HG03457 (cell line): ENCODE results near the gene C7orf33.
"Not testable (repeated sequence)": the region's sequence is repeated elsewhere in the genome, so short reads cannot be mapped to it uniquely, and the experiment has no call there.

Source experiments
- ATAC-seq: cut with Tn5 transposase; IDR thresholded peaks from one replicate; pipeline ENCODE4 v1.9.1; 2021; ENCODE audit warnings: moderate number of reproducible peaks; ENCODE audit not compliant: unreplicated experiment

C7orf33 gene

DNA sequence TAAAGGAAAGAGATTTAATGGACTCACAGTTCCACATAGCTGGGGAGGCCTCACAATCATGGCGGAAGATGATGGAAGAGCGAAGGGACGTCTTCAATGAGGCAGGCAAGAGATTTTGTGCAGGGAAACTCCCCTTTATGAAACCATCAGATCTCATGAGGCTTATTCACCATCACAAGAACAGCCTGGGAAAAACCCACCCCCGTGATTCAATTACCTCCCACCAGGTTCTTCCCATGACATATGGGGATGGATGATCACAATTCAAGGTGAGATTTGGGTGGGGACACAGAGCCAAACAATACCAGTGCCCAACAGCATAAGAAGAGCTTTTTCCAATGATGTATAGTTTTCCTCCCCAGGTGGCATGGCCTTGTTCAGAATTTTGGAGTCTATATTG is 11.2 kb upstream of the C7orf33 start:
- no peak for ATAC-seq

DNA sequence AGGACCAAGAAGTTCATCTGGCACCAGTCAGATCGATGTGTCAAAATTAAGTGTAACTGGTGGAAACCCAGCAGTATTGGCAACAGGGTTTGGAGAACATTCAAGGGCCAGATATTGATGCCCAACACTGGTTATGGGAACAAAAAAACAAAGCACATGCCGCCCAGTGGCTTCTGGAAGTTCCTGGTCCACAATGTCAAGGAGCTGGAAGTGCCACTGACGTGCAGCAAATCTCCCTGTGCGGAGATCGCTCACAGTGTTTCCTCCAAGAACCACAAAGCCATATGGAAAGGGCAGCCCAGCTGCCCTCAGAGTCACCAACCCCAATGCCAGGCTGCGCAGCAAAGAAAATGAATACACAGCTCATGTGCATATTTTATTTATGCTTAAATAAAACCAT is 10.1 kb upstream of the C7orf33 start:
- ATAC-seq: no peak

DNA sequence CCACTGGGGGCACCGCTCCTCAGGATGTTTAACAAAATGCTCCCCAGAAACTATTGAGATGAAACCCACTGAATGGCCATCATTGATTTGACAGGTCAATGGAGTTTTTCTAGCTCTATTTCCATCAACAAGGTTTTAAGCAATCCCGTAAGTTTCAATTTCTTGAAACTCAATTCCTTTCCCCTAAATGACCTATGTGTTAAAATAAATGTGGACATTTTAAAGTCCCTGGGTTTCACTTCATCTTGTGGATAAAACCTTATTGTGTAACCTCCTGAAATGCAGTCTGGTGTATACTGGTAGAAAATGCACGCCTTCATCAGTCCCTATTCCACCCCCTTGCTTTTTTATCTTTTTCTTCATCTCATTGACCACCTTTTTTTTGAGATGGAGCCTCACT is 8.9 kb upstream of the C7orf33 start:
- ATAC-seq: no peak

DNA sequence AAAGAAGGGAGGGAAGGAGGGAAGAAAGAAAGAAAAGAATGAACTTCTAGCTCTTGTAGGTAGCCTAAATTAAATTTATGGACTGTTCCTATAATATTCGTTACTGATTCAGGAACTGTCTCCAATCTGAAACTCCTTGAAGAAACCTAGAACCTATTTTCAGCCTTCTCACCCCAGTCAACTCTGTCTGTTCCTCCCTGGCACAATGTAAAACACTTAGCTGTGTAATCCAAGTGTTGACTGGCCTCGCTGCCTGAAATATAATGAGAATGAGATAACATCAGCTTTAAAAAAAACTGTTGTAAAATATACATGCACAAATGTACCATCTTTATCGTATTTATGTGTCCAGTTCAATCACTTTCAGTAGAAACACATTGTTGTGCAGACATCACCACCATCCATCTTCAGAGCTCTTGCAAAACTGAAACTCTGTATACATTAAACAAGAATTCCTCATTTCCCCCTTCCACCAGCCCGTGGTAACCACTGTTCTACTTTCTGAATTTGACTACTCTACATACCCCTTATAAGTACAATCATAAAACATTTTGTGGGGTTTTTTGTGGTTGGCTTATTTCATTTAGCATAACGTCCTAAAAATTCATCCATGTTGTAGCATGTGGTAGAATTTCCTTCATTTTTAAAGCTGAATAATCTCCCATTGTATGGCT is 6.3 kb upstream of the C7orf33 start:
- peak; percentile 76 for ATAC-seq

DNA sequence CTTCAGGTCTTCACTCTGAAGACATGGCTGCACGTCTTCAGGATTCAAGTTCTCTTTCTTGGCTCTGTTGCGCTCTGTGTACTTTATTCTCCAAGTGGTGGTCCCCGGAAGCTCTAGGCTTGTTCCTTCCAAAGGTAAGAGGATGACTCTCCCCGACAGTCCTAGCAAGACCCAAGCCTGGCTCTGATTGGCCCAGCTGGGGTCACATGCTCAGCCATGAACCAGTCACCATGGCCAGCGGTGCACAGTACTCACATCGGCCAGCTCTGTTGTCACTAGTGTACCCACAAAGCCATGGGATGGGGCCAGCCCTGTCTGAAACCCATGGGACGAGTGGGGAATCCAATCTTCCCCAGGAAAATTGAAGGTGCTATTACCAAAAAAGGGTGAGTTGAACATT is 5.2 kb upstream of the C7orf33 start:
- ATAC-seq: no peak

DNA sequence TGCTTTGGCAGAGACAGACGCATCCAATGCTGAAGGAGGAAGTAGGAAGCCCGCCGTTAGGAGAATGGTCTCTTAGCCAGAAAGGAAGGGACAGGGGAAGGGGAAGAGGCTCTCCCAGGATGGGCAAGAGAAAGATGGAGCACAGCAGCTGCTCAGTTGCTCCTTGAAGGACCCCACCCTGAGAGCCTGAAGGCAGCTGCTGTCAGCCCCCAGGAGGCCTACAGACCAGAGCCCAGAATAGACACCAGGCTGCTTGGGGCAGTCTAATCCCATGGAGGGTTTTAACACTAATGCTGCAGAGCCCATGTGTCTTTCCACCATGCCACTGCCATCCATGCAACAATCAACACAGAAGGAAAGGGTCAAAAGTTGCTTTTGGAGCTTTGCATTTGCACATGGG is 3.5 kb upstream of the C7orf33 start:
- ATAC-seq: no peak

DNA sequence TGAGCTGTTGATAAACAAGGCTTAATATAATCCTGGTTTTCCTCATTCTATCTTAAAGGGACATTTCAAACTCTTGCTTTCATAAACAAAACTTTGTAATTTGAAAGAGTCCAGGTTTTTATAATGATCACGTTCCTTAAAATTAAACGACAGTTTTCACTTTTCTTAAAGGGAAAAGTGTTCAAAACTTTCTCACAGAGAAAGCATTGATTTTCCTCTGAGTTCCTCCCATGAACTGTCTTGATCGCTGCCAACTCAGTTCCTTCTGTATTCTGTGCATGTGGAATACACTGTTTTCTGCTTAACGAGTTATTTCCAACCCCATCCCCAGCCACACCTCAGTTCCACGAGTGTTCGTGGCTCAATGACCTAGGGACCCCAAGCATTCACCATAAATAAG is 2.4 kb upstream of the C7orf33 start:
- no peak for ATAC-seq

DNA sequence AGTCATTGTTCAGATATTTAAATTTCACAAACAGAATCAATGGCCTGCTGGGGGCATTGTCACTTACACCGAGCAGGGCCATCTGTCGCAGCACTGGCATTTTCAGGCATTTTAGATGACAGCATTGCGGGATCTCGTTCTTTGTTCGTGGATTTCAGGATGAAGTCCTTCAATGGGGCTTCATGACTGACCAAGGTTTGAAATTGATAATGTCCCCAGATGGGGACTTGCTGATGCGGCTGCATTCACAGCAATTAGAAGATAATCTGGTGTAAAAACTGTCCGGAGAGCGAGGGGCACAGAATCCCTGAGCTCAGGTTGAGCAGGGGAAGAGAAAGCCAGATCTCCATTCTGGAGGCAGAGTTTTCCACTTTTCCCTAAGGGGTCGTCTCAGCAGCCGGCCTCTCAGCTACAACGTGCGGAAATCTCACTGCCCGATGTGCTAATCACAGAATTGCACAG is 1.9 kb upstream of the C7orf33 start:
- no peak for ATAC-seq

DNA sequence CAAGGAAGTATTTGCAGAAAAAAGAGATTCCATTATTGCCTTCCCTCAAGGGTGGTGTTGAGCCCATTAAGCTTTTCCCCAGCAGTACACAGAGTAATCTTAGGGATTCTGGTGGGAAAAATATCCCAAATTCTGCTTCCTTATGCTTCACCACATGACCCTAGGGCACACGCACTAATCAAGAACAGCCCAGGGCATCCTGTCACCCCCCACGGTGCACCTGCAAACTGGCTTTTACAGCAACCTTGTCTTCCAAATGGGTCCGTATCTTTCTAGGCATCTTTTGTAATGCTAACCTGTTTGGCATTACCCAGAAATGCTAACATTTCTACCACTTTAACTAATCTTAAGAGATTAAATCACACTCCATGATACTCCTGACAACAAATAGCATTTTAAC is 926 bp upstream of the C7orf33 start:
- no peak for ATAC-seq

DNA sequence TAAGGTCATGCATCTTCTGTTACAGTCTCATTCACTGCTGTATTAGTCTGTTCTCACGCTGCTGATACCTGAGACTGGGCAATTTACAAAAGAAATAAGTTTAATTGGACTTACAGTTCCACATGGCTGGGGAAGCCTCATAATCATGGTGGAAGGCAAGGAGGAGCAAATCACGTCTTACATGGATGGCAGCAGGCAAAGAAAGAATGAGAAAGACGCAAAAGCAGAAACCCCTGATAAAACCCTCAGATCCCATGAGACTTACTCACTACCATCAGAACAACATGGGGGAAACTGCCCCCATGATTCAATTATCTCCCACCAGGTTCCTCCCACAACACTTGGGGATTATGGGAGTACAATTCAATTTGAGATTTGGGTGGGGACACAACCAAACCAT is 5.8 kb downstream of the C7orf33 start:
- ATAC-seq: not testable (repeated sequence)

DNA sequence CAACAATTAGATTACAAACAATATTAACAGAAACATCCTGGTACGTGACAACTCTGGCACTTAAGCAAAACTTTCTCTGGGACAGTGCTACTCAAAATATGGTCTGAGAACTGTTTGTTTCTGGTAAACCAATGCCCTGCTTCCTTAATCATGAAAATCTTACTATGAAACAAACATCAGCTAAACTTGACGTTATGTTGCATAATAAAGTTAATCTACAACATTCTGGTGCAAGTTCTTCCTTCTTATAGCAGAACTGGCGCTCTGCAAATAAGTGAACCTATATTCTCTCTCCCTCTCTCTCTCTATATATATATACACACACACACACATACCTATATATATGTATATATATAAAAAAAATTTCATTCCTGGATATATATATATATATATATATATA is 7.8 kb downstream of the C7orf33 start:
- no peak for ATAC-seq

DNA sequence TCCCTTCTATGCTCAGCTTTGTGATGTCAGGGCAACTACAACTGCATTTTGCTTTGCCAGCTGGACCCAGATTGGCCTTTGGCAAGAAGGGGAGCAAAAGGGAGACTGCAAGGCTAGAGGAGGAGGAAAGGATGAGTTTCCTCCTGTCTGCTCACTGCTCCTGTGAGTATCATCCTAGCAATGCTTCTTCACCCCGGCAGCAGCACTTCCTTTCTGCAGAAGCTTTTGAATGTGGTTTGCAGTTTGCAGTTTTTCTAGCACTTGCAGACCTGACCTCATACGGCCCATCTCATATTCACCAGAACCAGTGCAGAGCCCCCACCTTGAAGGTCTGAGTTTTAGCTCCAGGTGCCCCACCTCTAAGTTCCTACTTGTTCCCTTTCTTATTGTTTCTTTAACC is 14.8 kb downstream of the C7orf33 start:
- no peak for ATAC-seq

DNA sequence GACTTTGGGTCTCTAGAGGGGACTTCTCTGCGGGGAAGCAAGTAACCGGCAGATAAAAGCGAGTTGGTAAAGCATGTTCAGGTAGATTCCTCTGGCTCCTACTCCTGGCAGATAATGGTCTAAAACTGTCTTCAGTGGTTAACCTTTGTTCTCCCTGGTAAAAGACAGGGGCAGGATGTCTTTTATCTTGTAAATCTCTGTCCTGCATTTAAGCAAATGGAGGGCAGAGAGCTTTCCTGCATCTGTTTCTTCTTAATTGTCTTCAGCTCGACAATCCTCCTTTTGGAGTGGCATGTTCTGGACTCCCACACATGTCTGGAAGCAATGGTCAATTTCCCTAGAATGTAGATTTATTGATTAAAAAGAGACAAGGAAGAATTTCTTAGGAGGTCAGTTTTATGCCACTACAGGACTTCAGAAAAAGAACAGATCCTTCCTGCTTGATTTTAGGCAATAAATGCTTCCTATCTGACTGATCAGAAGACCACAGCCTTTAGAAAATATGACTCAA is 16.6 kb downstream of the C7orf33 start:
- ATAC-seq: no peak

DNA sequence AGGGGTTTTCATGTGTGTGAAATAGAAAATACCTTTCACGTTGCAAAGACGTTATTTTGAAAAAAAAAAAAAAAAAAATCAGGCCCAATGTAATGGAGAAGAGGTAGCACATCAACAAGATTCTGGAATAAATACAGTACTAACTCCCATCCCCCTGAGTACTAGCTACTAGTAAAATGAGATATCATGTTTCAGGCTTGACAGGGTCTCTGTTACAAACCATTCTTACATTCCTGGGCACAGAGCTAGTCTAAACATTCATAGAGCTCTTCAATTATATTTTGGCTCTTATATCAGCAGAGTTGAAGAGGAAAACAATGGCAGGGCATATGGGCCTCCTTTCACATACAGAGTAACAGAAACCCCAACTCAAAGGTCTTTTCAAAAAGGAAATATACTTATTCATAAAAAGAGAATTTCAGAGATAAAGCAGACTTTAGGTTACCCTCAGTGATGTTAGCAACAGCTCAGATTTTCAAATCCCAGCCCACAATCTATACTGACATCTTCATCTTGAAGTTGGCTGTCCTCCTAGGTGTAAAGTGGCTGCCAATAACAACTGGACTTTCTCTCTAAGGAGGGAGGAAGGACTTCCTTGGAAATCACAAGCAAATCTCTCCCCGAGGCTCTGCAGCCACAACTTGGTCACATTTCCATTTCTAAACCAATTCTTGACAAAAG is 18.6 kb downstream of the C7orf33 start:
- no peak for ATAC-seq

DNA sequence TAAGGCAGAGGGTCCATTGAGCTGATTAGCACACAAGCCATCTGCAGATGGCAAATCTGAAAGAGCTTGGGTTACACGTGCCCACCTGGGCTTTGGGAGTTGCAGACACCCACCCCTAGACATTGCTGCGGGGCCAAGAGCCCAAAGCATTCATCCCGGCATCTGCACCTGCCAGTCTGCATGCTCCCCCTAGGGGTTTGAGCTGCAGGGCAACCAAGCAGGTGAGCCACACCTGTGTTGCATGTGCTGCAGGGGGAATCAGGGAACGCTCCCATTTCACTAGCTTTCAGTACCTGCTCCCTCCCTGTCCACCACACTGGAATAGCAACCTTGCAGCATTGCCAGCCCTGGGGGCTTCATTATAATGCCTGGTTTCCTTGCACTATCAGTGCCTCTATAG is 21.1 kb downstream of the C7orf33 start:
- ATAC-seq: no peak

DNA sequence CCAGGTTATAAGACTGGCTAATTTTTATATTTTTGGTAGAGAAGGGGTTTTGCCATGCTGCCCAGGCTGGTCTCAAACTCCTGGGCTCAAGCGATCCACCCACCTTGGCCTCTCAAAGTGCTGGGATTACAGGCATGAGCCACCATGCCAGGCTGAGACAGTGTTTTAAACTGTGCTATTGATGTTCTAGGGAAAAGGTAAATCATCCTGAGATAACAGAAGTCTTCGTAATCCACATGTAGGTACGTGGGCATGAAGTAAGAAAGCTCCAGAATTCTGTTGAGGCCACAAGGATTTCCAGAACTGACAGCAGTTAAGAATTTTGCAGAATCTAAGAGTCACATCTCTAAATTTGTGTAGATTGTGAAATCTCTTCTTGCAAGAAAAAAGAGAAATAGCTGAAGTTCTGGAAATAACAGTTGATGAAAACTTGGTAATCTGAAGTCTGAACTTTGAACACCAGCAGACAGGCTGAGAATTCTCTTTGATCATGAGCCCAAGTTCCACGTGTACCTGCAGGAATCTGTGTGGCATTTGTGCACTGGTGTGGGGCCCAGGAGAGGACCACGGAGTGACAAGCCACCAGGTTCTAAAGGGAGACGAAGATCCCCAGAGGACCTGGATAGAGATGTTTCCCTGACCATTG is 24.6 kb downstream of the C7orf33 start:
- no peak for ATAC-seq

DNA sequence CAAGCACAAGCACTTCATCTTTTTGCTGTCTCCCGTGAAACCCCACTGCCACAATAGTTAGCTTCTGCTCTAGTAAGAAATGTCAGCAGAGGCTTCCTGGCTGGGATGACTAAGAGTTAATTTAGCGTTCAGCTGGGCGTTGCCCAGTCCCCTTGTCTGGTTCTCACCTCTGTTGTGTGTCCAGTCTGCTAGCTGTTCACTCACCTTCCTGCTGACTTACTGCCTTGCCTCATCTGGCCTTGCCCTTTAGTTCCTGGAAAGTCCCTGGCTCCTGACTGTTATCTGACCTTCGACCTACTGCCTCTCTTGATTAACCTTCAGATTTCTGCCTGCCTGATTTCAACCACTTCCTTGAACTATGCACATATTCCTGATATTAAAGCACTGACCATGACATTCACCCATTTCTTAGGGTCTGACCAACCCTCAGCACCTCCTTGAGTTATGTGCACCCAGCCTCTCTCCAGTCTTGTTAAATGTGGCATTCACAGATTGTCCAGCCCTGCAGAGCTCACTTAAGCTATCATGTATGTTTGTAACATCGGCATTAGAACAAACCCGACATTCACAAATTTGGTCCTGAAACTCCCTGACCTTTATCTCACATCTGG is 30.3 kb downstream of the C7orf33 start:
- ATAC-seq: no peak

DNA sequence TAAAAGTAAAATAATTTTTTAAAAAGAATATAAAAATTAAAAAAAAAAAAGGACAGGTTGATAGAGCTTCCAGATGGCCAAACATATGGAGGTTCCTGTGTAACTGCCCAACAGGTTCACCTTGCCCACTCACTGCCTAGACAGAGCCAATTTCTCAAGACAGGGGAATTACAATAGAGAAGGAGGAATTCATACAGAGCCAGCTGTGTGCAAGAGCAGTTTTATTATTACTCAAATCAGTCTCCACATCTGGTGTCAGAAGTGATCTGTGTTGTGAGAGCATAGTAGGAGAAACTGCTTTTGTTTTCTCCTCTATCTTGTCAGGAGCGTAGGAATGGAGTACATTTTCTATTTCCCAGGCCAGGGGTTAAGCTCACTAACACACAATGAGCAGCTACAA is 31.0 kb downstream of the C7orf33 start:
- no peak for ATAC-seq

DNA sequence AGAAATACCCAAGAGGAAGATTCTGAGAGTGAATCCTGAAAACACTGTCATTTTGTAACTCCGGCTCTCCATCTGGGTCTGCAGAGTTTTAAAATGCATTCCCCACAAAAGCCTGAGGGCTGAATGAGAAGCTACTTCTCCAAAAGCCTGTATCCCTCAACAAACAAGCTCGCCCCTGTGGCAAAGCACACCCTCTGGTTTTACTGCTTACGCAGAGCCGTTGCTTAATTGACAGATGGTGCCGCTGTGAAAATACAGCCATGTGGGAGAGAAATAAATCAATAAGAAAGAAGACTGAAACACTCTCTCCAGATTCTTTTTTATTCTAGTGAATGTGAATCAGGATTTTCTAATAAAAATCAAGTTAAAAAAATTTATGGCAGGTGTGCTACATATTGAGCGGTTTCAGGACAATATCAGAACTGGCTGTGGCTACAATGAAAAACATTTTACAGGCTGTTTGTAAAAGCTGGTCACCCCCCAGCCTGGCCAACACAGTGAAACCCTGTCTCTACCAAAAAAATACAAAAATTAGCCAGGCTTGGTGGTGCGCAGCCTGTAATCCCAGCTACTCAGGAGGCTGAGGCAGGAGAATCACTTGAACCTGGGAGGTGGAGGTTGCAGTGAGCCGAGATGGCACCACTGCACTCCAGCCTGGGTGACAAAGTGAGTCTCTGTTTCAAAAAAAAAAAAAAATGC is 32.5 kb downstream of the C7orf33 start:
- no peak for ATAC-seq

DNA sequence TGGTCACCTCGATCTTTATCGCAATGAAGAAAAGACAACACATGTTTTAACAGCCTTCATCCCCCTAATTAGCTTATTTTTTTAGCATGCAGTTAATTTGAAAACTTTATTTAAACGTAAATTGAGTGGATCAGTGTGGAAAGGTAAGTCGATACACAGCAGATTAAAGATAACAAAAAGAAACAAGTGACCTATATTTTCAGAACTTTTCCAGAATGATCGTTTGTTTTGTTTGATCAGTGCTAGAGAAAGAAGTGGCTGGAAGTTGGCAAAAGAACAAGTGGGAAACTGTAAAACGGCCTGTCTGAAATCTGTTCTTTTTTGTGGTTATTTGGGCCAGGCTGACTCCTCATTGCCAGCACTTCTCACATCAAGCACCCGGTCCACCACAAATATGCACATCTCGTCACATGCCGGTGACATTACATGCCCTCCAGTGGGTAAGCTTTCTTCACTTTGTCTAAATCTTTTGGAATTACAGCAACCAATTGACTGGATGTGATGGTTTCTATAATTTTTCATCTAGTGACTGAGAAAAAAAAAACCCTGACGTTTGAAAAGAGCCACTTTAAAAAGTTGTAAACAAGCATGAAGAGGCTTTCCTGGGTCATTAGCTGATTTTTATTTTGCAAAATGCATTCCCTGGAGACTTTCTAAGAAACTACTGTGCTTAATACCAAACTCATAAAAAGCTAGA is 33.2 kb downstream of the C7orf33 start:
- ATAC-seq: no peak
